Measurements from ENCODE around the gene MEF2B.

Gene MEF2B

GRCh38 chr19:19126102-19126501, 44.0 kb downstream of the MEF2B start:
- no peak overlapping the region for H3K18ac ChIP-seq (ENCODE audit: low read length)
- no peaks in the 10 kb centered on the region for H3K79me2 ChIP-seq (ENCODE audit: control insufficient read depth, insufficient read depth, low read length, poor library complexity)
- no peak for DNase-seq
- H3K14ac ChIP-seq (ENCODE audit: low read length), result no peak overlapping the region
- H3K9me3 ChIP-seq (ENCODE audit: insufficient read depth, low read depth, low read length), result no peaks in the 10 kb centered on the region
- no peak overlapping the region for H3K4ac ChIP-seq (ENCODE audit: low read depth, low read length)
- no peak overlapping the region for H3K23ac ChIP-seq (ENCODE audit: low read length)
- no peak overlapping the region for H4K8ac ChIP-seq (ENCODE audit: low read depth, low read length)
- no peak overlapping the region for H2BK5ac ChIP-seq (ENCODE audit: low read depth, low read length, poor library complexity)
- H2AFZ ChIP-seq (ENCODE audit: insufficient read depth, low read length, poor library complexity), result no peak overlapping the region
- no peak overlapping the region for H3K4me2 ChIP-seq (ENCODE audit: low read length)
- H3K9ac ChIP-seq (ENCODE audit: low read length), result no peak overlapping the region
- no peak overlapping the region for H2BK120ac ChIP-seq (ENCODE audit: insufficient read depth, low read length, poor library complexity)
- H3K79me1 ChIP-seq (ENCODE audit: low read length), result no peaks in the 10 kb centered on the region
- no CpG with 5 or more reads among the region's 6 CpGs for WGBS (ENCODE audit: extremely low coverage, insufficient coverage, insufficient read length)
- H3K27ac ChIP-seq (ENCODE audit: low read depth, low read length), result no peak overlapping the region
- no peak overlapping the region for H3K4me3 ChIP-seq (ENCODE audit: low read depth, low read length)
- H2BK12ac ChIP-seq (ENCODE audit: low read length), result no peak overlapping the region
- H4K12ac ChIP-seq (ENCODE audit: low read depth, low read length), result no peak overlapping the region
- H3K36me3 ChIP-seq (ENCODE audit: control insufficient read depth in 1 of 2, insufficient read depth in 2 of 2, low read length in 2 of 2), result peaks cover 0 to 2% of the 10 kb centered on the region in 2 experiments
- no peak overlapping the region for H2AK5ac ChIP-seq (ENCODE audit: low read length)
- no peaks in the 10 kb centered on the region for H3K4me1 ChIP-seq (ENCODE audit: control insufficient read depth in 1 of 2, insufficient read depth in 2 of 2, low read length in 2 of 2)
- no peak overlapping the region for H4K91ac ChIP-seq (ENCODE audit: low read depth, low read length)
- H3K27me3 ChIP-seq (ENCODE audit: insufficient read depth, low read length), result no peaks in the 10 kb centered on the region

- H3K9me3 ChIP-seq (ENCODE audit: insufficient read depth, low read depth, low read length), result peaks cover 1% of the 10 kb centered on the region
- H3K79me2 ChIP-seq (ENCODE audit: control insufficient read depth, insufficient read depth, low read length, poor library complexity), result no peaks in the 10 kb centered on the region
- H3K4me2 ChIP-seq (ENCODE audit: low read length), result no peak overlapping the region
- no peak overlapping the region for H4K12ac ChIP-seq (ENCODE audit: low read depth, low read length)
- no peak overlapping the region for H2AK5ac ChIP-seq (ENCODE audit: low read length)
- H3K4ac ChIP-seq (ENCODE audit: low read depth, low read length), result no peak overlapping the region
- no peak for DNase-seq
- H3K9ac ChIP-seq (ENCODE audit: low read length), result no peak overlapping the region
- no peak overlapping the region for H2AFZ ChIP-seq (ENCODE audit: insufficient read depth, low read length, poor library complexity)
- no peak overlapping the region for H3K23ac ChIP-seq (ENCODE audit: low read length)
- H2BK5ac ChIP-seq (ENCODE audit: low read depth, low read length, poor library complexity), result no peak overlapping the region
- no peak overlapping the region for H4K91ac ChIP-seq (ENCODE audit: low read depth, low read length)
- no peak overlapping the region for H3K18ac ChIP-seq (ENCODE audit: low read length)
- no peaks in the 10 kb centered on the region for H3K4me1 ChIP-seq (ENCODE audit: control insufficient read depth in 1 of 2, insufficient read depth in 2 of 2, low read length in 2 of 2)
- H3K14ac ChIP-seq (ENCODE audit: low read length), result no peak overlapping the region
- peaks cover 5% of the 10 kb centered on the region in 2 experiments for H3K36me3 ChIP-seq (ENCODE audit: control insufficient read depth in 1 of 2, insufficient read depth in 2 of 2, low read length in 2 of 2)
- H2BK12ac ChIP-seq (ENCODE audit: low read length), result no peak overlapping the region
- no peak overlapping the region for H3K4me3 ChIP-seq (ENCODE audit: low read depth, low read length)
- peaks cover 3% of the 10 kb centered on the region for H3K79me1 ChIP-seq (ENCODE audit: low read length)
- no peak overlapping the region for H2BK120ac ChIP-seq (ENCODE audit: insufficient read depth, low read length, poor library complexity)
- H3K27me3 ChIP-seq (ENCODE audit: insufficient read depth, low read length), result no peaks in the 10 kb centered on the region
- H3K27ac ChIP-seq (ENCODE audit: low read depth, low read length), result no peak overlapping the region
- H4K8ac ChIP-seq (ENCODE audit: low read depth, low read length), result no peak overlapping the region
These were observed 46.7 kb downstream of the MEF2B start for GRCh38 chr19:19123386-19123785.

- DNase-seq, result no peak
These were observed 47.2 kb downstream of the MEF2B start for GRCh38 chr19:19122902-19123301.

GRCh38 chr19:19121371-19121770, 48.7 kb downstream of the MEF2B start:
- H3K23ac ChIP-seq (ENCODE audit: low read length), result no peak overlapping the region
- no peak overlapping the region for H2BK5ac ChIP-seq (ENCODE audit: low read depth, low read length, poor library complexity)
- no peak for DNase-seq
- H3K18ac ChIP-seq (ENCODE audit: low read length), result no peak overlapping the region
- no peak overlapping the region for H2BK120ac ChIP-seq (ENCODE audit: insufficient read depth, low read length, poor library complexity)
- no peak overlapping the region for H3K4me3 ChIP-seq (ENCODE audit: low read depth, low read length)
- no peak overlapping the region for H4K8ac ChIP-seq (ENCODE audit: low read depth, low read length)
- peaks cover 3% of the 10 kb centered on the region for H3K79me1 ChIP-seq (ENCODE audit: low read length)
- H3K27me3 ChIP-seq (ENCODE audit: insufficient read depth, low read length), result no peaks in the 10 kb centered on the region
- WGBS (ENCODE audit: extremely low coverage, insufficient coverage, insufficient read length), result no CpG with 5 or more reads among the region's 10 CpGs
- H2AK5ac ChIP-seq (ENCODE audit: low read length), result no peak overlapping the region
- H3K14ac ChIP-seq (ENCODE audit: low read length), result no peak overlapping the region
- H3K27ac ChIP-seq (ENCODE audit: low read depth, low read length), result no peak overlapping the region
- peaks cover 4 to 5% of the 10 kb centered on the region in 2 experiments for H3K36me3 ChIP-seq (ENCODE audit: control insufficient read depth in 1 of 2, insufficient read depth in 2 of 2, low read length in 2 of 2)
- H3K4ac ChIP-seq (ENCODE audit: low read depth, low read length), result no peak overlapping the region
- H3K79me2 ChIP-seq (ENCODE audit: control insufficient read depth, insufficient read depth, low read length, poor library complexity), result no peaks in the 10 kb centered on the region
- no peak overlapping the region for H4K12ac ChIP-seq (ENCODE audit: low read depth, low read length)
- H3K9me3 ChIP-seq (ENCODE audit: insufficient read depth, low read depth, low read length), result peaks cover 1% of the 10 kb centered on the region
- H3K4me2 ChIP-seq (ENCODE audit: low read length), result no peak overlapping the region
- no peak overlapping the region for H2AFZ ChIP-seq (ENCODE audit: insufficient read depth, low read length, poor library complexity)
- H4K91ac ChIP-seq (ENCODE audit: low read depth, low read length), result no peak overlapping the region
- H3K4me1 ChIP-seq (ENCODE audit: control insufficient read depth in 1 of 2, insufficient read depth in 2 of 2, low read length in 2 of 2), result no peaks in the 10 kb centered on the region
- no peak overlapping the region for H3K9ac ChIP-seq (ENCODE audit: low read length)
- no peak overlapping the region for H2BK12ac ChIP-seq (ENCODE audit: low read length)

More at GRCh38 chr19:19122902-19123301, 47.2 kb downstream of the MEF2B start:
- peaks cover 1% of the 10 kb centered on the region for H3K9me3 ChIP-seq (ENCODE audit: insufficient read depth, low read depth, low read length)
- H2AK5ac ChIP-seq (ENCODE audit: low read length), result no peak overlapping the region
- peaks cover 3% of the 10 kb centered on the region for H3K79me1 ChIP-seq (ENCODE audit: low read length)
- H4K91ac ChIP-seq (ENCODE audit: low read depth, low read length), result no peak overlapping the region
- H3K36me3 ChIP-seq (ENCODE audit: control insufficient read depth in 1 of 2, insufficient read depth in 2 of 2, low read length in 2 of 2), result peaks cover 5% of the 10 kb centered on the region in 2 experiments
- H3K79me2 ChIP-seq (ENCODE audit: control insufficient read depth, insufficient read depth, low read length, poor library complexity), result no peaks in the 10 kb centered on the region
- WGBS (ENCODE audit: extremely low coverage, insufficient coverage, insufficient read length), result no CpG with 5 or more reads among the region's 1 CpG
- no peak overlapping the region for H3K18ac ChIP-seq (ENCODE audit: low read length)
- no peak overlapping the region for H4K12ac ChIP-seq (ENCODE audit: low read depth, low read length)
- no peaks in the 10 kb centered on the region for H3K27me3 ChIP-seq (ENCODE audit: insufficient read depth, low read length)
- no peak overlapping the region for H2BK120ac ChIP-seq (ENCODE audit: insufficient read depth, low read length, poor library complexity)
- H3K23ac ChIP-seq (ENCODE audit: low read length), result no peak overlapping the region
- H3K9ac ChIP-seq (ENCODE audit: low read length), result no peak overlapping the region
- H2BK12ac ChIP-seq (ENCODE audit: low read length), result no peak overlapping the region
- no peak overlapping the region for H3K4me3 ChIP-seq (ENCODE audit: low read depth, low read length)
- no peak overlapping the region for H3K14ac ChIP-seq (ENCODE audit: low read length)
- no peak overlapping the region for H3K4me2 ChIP-seq (ENCODE audit: low read length)
- H2AFZ ChIP-seq (ENCODE audit: insufficient read depth, low read length, poor library complexity), result no peak overlapping the region
- H3K4ac ChIP-seq (ENCODE audit: low read depth, low read length), result no peak overlapping the region
- no peaks in the 10 kb centered on the region for H3K4me1 ChIP-seq (ENCODE audit: control insufficient read depth in 1 of 2, insufficient read depth in 2 of 2, low read length in 2 of 2)
- H3K27ac ChIP-seq (ENCODE audit: low read depth, low read length), result no peak overlapping the region
- H4K8ac ChIP-seq (ENCODE audit: low read depth, low read length), result no peak overlapping the region
- no peak overlapping the region for H2BK5ac ChIP-seq (ENCODE audit: low read depth, low read length, poor library complexity)

Data from trophoblast cell (in vitro differentiated cells and primary cell).